Activated T-cell treated with anti-CD3 and anti-CD28 coated beads, Interleukin-2, amount 50 U/mL, for 72 hours (primary cell): ENCODE data around the gene FRAT2. TPM values are rescaled to one million over a fixed set of nuclear protein-coding genes. Genes with fewer than 3 reads are reported as not detected.
"Not testable (repeated sequence)": the region's sequence is repeated elsewhere in the genome, so short reads cannot be mapped to it uniquely, and the experiment has no call there.

ENCODE experiments used
- ATAC-seq, 2 donors: fragments of 150-1000 bp; cut with Tn5 transposase; replicated peaks in 1 of 2; 2 replicates each; pipeline ENCODE4 v1.10.0; 2021; ENCODE audit warnings: moderate library complexity in 2 of 2, mild to moderate bottlenecking in 1 of 2
- DNase-seq, 2 donors: peaks; one replicate each; pipeline ENCODE4 v3.0.0; 2021 to 2022; ENCODE audit warnings: mixed read lengths in 1 of 2
- H3K27ac Mint-ChIP-seq: one replicate; pipeline ENCODE4 v1.8.0; 2022; ENCODE audit warnings: mild to moderate bottlenecking, moderate library complexity, mixed read lengths
- H3K27me3 Mint-ChIP-seq: one replicate; pipeline ENCODE4 v1.8.0; 2022; ENCODE audit warnings: low read depth, mixed read lengths
- H3K36me3 Mint-ChIP-seq, 2 donors: one replicate each; pipeline ENCODE4 v1.8.0; 2022; ENCODE audit warnings: mixed read lengths in 2 of 2, mild to moderate bottlenecking in 1 of 2; ENCODE audit not compliant: insufficient read depth in 2 of 2
- H3K4me1 Mint-ChIP-seq: one replicate; pipeline ENCODE4 v1.8.0; 2022; ENCODE audit warnings: low read depth, mixed read lengths
- H3K4me3 Mint-ChIP-seq, 2 donors: one replicate each; pipeline ENCODE4 v1.8.0; 2022; ENCODE audit warnings: mild to moderate bottlenecking in 2 of 2, mixed read lengths in 2 of 2, moderate library complexity in 2 of 2
- H3K9me3 Mint-ChIP-seq, 2 donors: one replicate each; pipeline ENCODE4 v1.8.0; 2022; ENCODE audit warnings: mixed read lengths in 2 of 2
- total RNA-seq, 2 donors: library from RNA; stranded (reverse); gene quantifications; one replicate each; pipeline ENCODE4 v1.2.3, GENCODE V29; 2022

The FRAT2 gene
- total RNA-seq, 2 donors from 2014 or later: 7.2 to 7.8 TPM

- Mint-ChIP-seq H3K27ac (no peak overlapping the region), H3K4me3 (no peak overlapping the region), H3K27me3 (no peaks in the 10 kb centered on the region), H3K9me3 (no peaks in the 10 kb centered on the region), H3K4me1 (no peaks in the 10 kb centered on the region), H3K36me3 (no peaks in the 10 kb centered on the region)
- ATAC-seq (no peak), DNase-seq (no peak)
These were observed 12.8 kb upstream of the FRAT2 start for GRCh38 chr10:97347317-97347716.

GRCh38 chr10:97343664-97344063 is 9.1 kb upstream of the FRAT2 start:
- not testable (repeated sequence) for H3K27ac Mint-ChIP-seq, H3K4me3 Mint-ChIP-seq, DNase-seq, H3K9me3 Mint-ChIP-seq, H3K27me3 Mint-ChIP-seq, H3K4me1 Mint-ChIP-seq, H3K36me3 Mint-ChIP-seq, ATAC-seq

GRCh38 chr10:97341416-97341815 is 6.9 kb upstream of the FRAT2 start:
- Mint-ChIP-seq H3K4me1 (peaks cover 4% of the 10 kb centered on the region), H3K36me3 (no peaks in the 10 kb centered on the region), H3K27ac (no peak overlapping the region), H3K27me3 (no peaks in the 10 kb centered on the region), H3K4me3 (no peak overlapping the region), H3K9me3 (no peaks in the 10 kb centered on the region)
- ATAC-seq: no peak
- no peak for DNase-seq

DNA sequence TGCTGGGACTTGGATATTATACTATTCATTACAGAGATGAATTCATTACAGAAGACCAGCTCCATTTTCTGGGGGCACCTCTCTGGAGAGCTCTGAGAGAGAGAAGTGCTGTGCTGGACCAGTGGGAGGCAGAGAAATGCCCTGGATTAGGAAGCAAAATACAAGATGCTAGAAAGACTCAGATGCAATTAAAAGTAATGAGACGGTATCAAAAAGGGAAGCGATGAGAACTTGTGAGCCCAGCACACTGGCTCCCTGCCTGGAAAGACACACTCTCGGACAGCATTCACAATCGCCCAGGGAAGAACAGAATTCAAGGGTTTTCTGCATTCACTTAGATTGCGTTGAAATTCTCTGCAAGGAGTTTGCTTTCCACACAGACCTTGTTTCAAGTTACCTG is 3.5 kb upstream of the FRAT2 start:
- DNase-seq (no peak), ATAC-seq (no peak)
- no peaks in the 10 kb centered on the region for H3K9me3 Mint-ChIP-seq
- H3K4me1 Mint-ChIP-seq: peaks cover 25% of the 10 kb centered on the region
- H3K27ac Mint-ChIP-seq: no peak overlapping the region
- no peaks in the 10 kb centered on the region for H3K27me3 Mint-ChIP-seq
- H3K36me3 Mint-ChIP-seq: peaks cover 0 to under 1% of the 10 kb centered on the region in 2 donors
- H3K4me3 Mint-ChIP-seq: no peak overlapping the region

- Mint-ChIP-seq H3K27ac (peak overlapping the region; percentile 38), H3K4me3 (peak overlapping the region in 1 of 2 donors; percentile 71), H3K36me3 (peaks cover 0 to 1% of the 10 kb centered on the region in 2 donors), H3K27me3 (no peaks in the 10 kb centered on the region), H3K4me1 (peaks cover 33% of the 10 kb centered on the region), H3K9me3 (no peaks in the 10 kb centered on the region)
- no peak for ATAC-seq
- DNase-seq: no peak
These were observed 2.7 kb upstream of the FRAT2 start for GRCh38 chr10:97336942-97337831.

GRCh38 chr10:97336446-97336845 is 1.9 kb upstream of the FRAT2 start:
- Mint-ChIP-seq H3K27me3 (no peaks in the 10 kb centered on the region), H3K4me3 (peak overlapping the region in 1 of 2 donors; percentile 71), H3K27ac (peak overlapping the region; percentile 38), H3K36me3 (peaks cover 0 to 1% of the 10 kb centered on the region in 2 donors), H3K9me3 (no peaks in the 10 kb centered on the region), H3K4me1 (peaks cover 41% of the 10 kb centered on the region)
- ATAC-seq (no peak), DNase-seq (no peak)

DNA sequence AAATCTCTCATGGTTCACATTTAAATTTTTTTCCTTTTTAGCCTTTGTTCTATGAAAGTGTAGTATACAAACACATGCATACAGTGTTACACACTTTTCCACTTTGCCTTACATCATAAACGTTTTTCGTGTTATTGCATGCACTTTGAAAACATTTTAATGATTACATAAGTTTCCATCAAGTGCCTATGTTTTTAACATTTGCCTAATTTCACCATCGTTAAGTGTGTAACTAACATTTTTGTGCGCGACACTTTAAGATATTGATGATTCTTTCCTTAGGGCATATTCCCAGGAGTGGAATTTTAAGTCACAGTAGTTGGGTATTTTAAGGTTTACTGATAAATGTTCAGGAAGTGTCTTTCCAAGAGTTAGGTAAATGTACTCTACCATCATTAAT is 1.5 kb upstream of the FRAT2 start:
- ATAC-seq (no peak), DNase-seq (no peak)
- H3K36me3 Mint-ChIP-seq: peaks cover 0 to 1% of the 10 kb centered on the region in 2 donors
- no peaks in the 10 kb centered on the region for H3K9me3 Mint-ChIP-seq
- peak overlapping the region; percentile 11 to 71 for H3K4me3 Mint-ChIP-seq
- peak overlapping the region; percentile 73 for H3K27ac Mint-ChIP-seq
- H3K27me3 Mint-ChIP-seq: no peaks in the 10 kb centered on the region
- H3K4me1 Mint-ChIP-seq: peaks cover 45% of the 10 kb centered on the region

GRCh38 chr10:97335188-97335619 is 675 bp upstream of the FRAT2 start:
- ATAC-seq (no peak), DNase-seq (peak; percentile 15)
- H3K9me3 Mint-ChIP-seq: no peaks in the 10 kb centered on the region
- H3K27me3 Mint-ChIP-seq: no peaks in the 10 kb centered on the region
- peaks cover 52% of the 10 kb centered on the region for H3K4me1 Mint-ChIP-seq
- H3K4me3 Mint-ChIP-seq: peak overlapping the region; percentile 71 to 77
- H3K36me3 Mint-ChIP-seq: peaks cover under 1 to 1% of the 10 kb centered on the region in 2 donors
- H3K27ac Mint-ChIP-seq: no peak overlapping the region

- Mint-ChIP-seq H3K27ac (peak overlapping the region; percentile 96), H3K27me3 (no peaks in the 10 kb centered on the region), H3K36me3 (peaks cover 1 to 8% of the 10 kb centered on the region in 2 donors), H3K4me3 (peak overlapping the region; percentile 87 to 97), H3K9me3 (no peaks in the 10 kb centered on the region), H3K4me1 (peaks cover 66% of the 10 kb centered on the region)
- DNase-seq (peak; percentile 53 to 59), ATAC-seq (peak; percentile 46 to 49)
These were observed 744 bp downstream of the FRAT2 start for GRCh38 chr10:97333601-97334369.

DNA sequence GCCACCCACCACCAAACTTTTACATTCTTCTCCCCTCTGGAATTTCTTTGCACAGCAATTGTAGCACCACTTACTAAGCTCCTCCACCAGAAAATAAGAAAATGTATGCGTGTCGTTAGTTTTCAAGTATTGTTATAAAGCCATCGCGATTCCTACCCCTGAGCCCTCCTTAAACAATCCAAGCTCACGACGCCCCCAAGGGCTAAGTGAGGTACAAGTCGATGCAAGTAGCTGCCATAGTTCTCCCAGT is 1.3 kb downstream of the FRAT2 start:
- Mint-ChIP-seq H3K36me3 (peaks cover 1 to 8% of the 10 kb centered on the region in 2 donors), H3K9me3 (no peaks in the 10 kb centered on the region), H3K4me3 (peak overlapping the region; percentile 87 to 97), H3K4me1 (peaks cover 72% of the 10 kb centered on the region), H3K27me3 (no peaks in the 10 kb centered on the region), H3K27ac (peak overlapping the region; percentile 96)
- no peak for DNase-seq
- ATAC-seq: no peak

DNA sequence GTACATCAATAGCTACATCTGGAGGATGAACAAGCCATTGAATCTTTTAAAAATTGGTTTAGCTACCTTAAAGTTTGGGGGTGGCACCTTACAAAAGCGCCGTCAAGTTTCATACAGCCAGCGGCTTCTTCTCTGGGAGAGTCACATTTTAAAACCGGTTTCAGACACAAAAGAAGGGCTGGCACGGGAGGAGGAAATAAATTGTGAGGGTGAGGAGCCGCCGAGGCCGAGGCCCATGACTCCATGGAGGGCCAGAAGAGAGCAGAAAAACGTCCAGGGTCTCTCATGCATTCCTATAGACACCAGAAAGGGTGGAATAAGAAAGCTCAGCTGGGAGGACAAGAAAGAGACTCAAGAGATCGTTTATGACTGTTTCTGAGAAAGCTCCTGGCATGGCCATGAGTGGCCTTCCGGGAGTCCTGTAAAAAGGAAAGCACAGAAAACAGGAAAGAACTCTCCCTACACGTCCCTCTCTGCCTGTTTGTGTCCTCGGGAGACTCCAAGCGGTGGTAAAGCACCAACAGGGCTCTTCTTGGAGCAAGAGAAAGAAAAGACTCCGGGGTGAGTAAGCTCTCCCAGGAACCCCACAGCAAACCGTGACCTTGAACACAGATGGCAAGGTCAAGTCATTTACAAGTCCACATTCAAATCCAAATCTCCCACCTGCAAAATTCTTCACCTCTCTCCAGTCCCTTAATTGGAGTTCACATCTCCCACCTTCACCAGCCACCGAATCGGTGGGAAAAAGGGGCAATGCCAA is 1.8 kb downstream of the FRAT2 start:
- DNase-seq (peak in 1 of 2 donors; percentile 7), ATAC-seq (no peak)
- H3K27ac Mint-ChIP-seq: peak overlapping the region; percentile 96
- peaks cover 1 to 8% of the 10 kb centered on the region in 2 donors for H3K36me3 Mint-ChIP-seq
- peak overlapping the region; percentile 87 to 97 for H3K4me3 Mint-ChIP-seq
- H3K27me3 Mint-ChIP-seq: no peaks in the 10 kb centered on the region
- H3K4me1 Mint-ChIP-seq: peaks cover 77% of the 10 kb centered on the region
- H3K9me3 Mint-ChIP-seq: no peaks in the 10 kb centered on the region

DNA sequence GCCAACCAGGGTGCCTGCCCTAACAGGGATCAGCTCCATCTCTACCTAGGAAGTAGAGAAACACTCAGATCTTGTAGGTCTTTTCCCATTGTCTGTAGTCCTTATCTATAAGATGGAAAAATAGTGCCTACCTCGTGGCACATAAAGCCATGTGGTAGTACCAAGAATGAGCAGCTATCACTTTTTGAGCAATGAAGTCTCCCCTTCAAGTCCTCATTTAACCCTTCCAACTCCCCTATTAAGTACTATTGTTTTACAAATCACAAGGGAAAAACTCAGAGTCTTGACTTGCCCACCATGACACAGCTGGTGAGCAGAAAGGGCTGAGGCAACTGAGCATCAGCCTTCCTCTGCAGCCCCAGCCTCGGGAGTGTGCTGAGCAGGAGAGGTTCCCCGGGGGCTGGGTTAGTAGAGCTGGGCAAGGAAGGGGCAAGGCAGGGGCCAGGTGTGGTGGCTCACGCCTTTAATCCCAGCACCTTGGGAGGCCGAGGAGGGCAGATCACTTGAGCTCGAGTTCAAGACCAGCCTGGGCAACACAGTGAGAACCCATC is 3.3 kb downstream of the FRAT2 start:
- no peak for DNase-seq
- Mint-ChIP-seq H3K4me1 (peaks cover 85% of the 10 kb centered on the region), H3K36me3 (peaks cover 1 to 8% of the 10 kb centered on the region in 2 donors), H3K27ac (no peak overlapping the region), H3K27me3 (no peaks in the 10 kb centered on the region), H3K4me3 (peak overlapping the region; percentile 54 to 61), H3K9me3 (no peaks in the 10 kb centered on the region)
- ATAC-seq: no peak
